ENCODE measurements around the gene TGIF2. TPM values are rescaled to one million over a fixed set of nuclear protein-coding genes. Genes with fewer than 3 reads are reported as not detected.

TGIF2 gene
- total and polyA plus RNA-seq, 2 of the 8 experiments (the other 6 are each of a cell fraction or from before 2014, with no cell fraction given), result 49.7 to 76.7 TPM

DNA sequence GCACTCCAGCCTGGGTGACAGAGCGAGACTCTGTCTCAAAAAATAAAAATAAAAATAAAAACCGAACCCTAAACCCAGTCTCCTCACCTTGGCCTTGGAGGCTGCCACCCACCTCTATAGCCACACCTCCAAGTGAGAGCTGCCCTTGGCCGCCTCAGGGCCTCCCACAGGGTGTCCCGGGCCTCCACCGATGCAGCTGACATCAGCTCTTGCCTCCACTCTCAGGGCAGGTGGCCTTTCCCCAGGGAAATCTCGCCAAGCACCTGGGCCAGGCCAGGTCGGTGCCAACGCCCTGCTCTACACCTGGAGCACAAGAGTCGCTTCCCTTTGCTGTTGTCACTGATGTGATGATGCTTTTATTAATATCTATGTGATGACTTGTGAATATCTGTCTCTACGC, 41.0 kb upstream of the TGIF2 start:
- Histone ChIP-seq H3K27ac (ENCODE audit: low read depth, low read length) (no peak overlapping the region), H3K27me3 (replicated peaks in 1 of 4; ENCODE audit: control insufficient read depth in 3 of 4, extremely low read depth in 1 of 4, insufficient read depth in 3 of 4, low read length in 3 of 4) (no peaks in the 10 kb centered on the region), H3K4me2 (ENCODE audit: insufficient read depth in 1 of 2, low read depth in 2 of 2, low read length in 2 of 2) (no peak overlapping the region), H3K14ac (ENCODE audit: insufficient read length) (no peak overlapping the region), H2BK120ac (replicated peaks; ENCODE audit: low read depth, low read length) (no peak overlapping the region), H3K23ac (ENCODE audit: insufficient read length) (no peak overlapping the region), H3K4ac (replicated peaks; ENCODE audit: insufficient read length, low read depth, low read length) (no peak overlapping the region), H2AK5ac (ENCODE audit: low read depth, low read length) (no peak overlapping the region), H3K36me3 (ENCODE audit: control insufficient read depth in 2 of 4, insufficient read depth in 4 of 4, low read length in 3 of 4) (peaks cover 0 to 5% (median under 1%) of the 10 kb centered on the region in 4 experiments; a peak in 3 of 8 replicates), H3K23me2 (ENCODE audit: low read depth, low read length) (no peaks in the 10 kb centered on the region), H2BK15ac (ENCODE audit: low read length) (no peak overlapping the region), H3K4me1 (replicated peaks in 1 of 4; ENCODE audit: control insufficient read depth in 3 of 4, insufficient read depth in 4 of 4, low read length in 3 of 4) (no peaks in the 10 kb centered on the region), H2AFZ (ENCODE audit: low read length) (no peak overlapping the region), H2BK20ac (ENCODE audit: low read length) (no peak overlapping the region), H2BK12ac (ENCODE audit: low read depth, low read length) (no peak overlapping the region), H4K8ac (ENCODE audit: extremely low read depth, insufficient read depth, low read length) (no peak overlapping the region; the same call in 1 of the 2 replicates), H3K56ac (replicated peaks; ENCODE audit: insufficient read length, low read depth, low read length) (no peak overlapping the region), H3K9me3 (ENCODE audit: insufficient read depth in 2 of 2, low read depth in 1 of 2, low read length in 1 of 2) (no peaks in the 10 kb centered on the region), H3K79me1 (ENCODE audit: low read depth, low read length) (no peaks in the 10 kb centered on the region; the same call in 1 of the 2 replicates), H2BK5ac (ENCODE audit: low read depth, low read length) (no peak overlapping the region), H3K4me3 (ENCODE audit: extremely low read depth in 1 of 4, insufficient read depth in 2 of 4, low read depth in 3 of 4, low read length in 4 of 4) (no peak overlapping the region), H4K5ac (ENCODE audit: insufficient read length, low read depth, low read length) (no peak overlapping the region), H3K9ac (replicated peaks in 1 of 4; ENCODE audit: extremely low read depth in 1 of 4, low read depth in 3 of 4, low read length in 3 of 4) (no peak overlapping the region), H4K91ac (replicated peaks; ENCODE audit: insufficient read length, low read length) (no peak overlapping the region), H3K79me2 (ENCODE audit: control insufficient read depth in 1 of 2, insufficient read depth in 2 of 2, low read length in 2 of 2) (no peaks in the 10 kb centered on the region), H3K18ac (ENCODE audit: extremely low read depth, low read length) (no peak overlapping the region), H4K20me1 (replicated peaks in 1 of 2; ENCODE audit: control insufficient read depth in 1 of 2, insufficient read depth in 2 of 2, low read length in 2 of 2) (peaks cover 7 to 12% of the 10 kb centered on the region in 2 experiments)
- FAIRE-seq (no peak), DNase-seq (ENCODE audit: low read depth in 1 of 2, low spot score in 2 of 2) (no peak)
- ChIA-PET POLR2A (ENCODE audit: partially characterized antibody) (interaction anchor here (0.6 to 1.5 kb wide), 2 partner anchors 8 to 60 kb away, joined by 3 read pairs; no protein-coding TSS in a partner anchor), CTCF (ENCODE audit: partially characterized antibody) (interaction anchor here (0.7 to 1.7 kb wide), 4 partner anchors 11 to 197 kb away, joined by 3 to 4 read pairs (median 3); no protein-coding TSS in a partner anchor)
- 91% methylated on average over 10 of the region's 10 CpGs; no CpG with 5 or more reads in 1 of the 2 experiments for WGBS, 2 experiments (ENCODE audit: extremely low coverage in 1 of 2, insufficient coverage in 1 of 2, insufficient read length in 1 of 2, insufficient replicate concordance in 2 of 2, low coverage in 1 of 2, low lambda C conversion rate in 2 of 2, missing lambda C conversion rate in 1 of 2)
- TF ChIP-seq YY1 (IDR thresholded peaks at IDR 0.05; ENCODE audit: low read depth, low read length) (no peak), JUN (IDR thresholded peaks at IDR 0.05; ENCODE audit: low read depth, low read length) (no peak), MAFK (IDR thresholded peaks at IDR 0.05; ENCODE audit: low read depth, low read length) (no peak), SUZ12 (IDR thresholded peaks at IDR 0.05; ENCODE audit: low read length) (no peak), CEBPB (IDR thresholded peaks at IDR 0.05; ENCODE audit: low read depth, low read length) (no peak), CBX8 (IDR thresholded peaks at IDR 0.05; ENCODE audit: borderline replicate concordance, low read depth, low read length) (no peak), FOSL1 (IDR thresholded peaks at IDR 0.05; ENCODE audit: insufficient read depth, low read depth, low read length) (no peak), SP2 (IDR thresholded peaks at IDR 0.05; ENCODE audit: low read length) (no peak), PHF8 (conservative IDR thresholded peaks at IDR 0.05; ENCODE audit: low read depth, low read length) (no peak), POU5F1 (IDR thresholded peaks at IDR 0.05; ENCODE audit: low read depth, low read length) (no peak), SAP30 (IDR thresholded peaks at IDR 0.05; ENCODE audit: insufficient read depth, insufficient replicate concordance, low read length) (no peak), SIN3A (conservative IDR thresholded peaks at IDR 0.05 in 1 of 2, IDR thresholded peaks at IDR 0.05 in 1 of 2; ENCODE audit: low read depth in 1 of 2, low read length in 2 of 2) (no peak), EGR1 (IDR thresholded peaks at IDR 0.05; ENCODE audit: borderline replicate concordance, low read depth, low read length) (no peak), CBX5 (IDR thresholded peaks at IDR 0.05; ENCODE audit: low read depth, low read length) (no peak)
